HCT116 (cell line): Measurements from ENCODE around the gene MS4A4E. TPM values are rescaled to one million over a fixed set of nuclear protein-coding genes. Genes with fewer than 3 reads are reported as not detected.

Source experiments
- ATAC-seq: fragments of 200-7000 bp; cut with Tn5 transposase; 2 replicates; pipeline ENCODE4 v1.9.1; 2020; ENCODE audit warnings: mild to moderate bottlenecking, moderate library complexity
- BruUV-seq: library from RNA; stranded (reverse); fragments of 400-500 nt; replicated peaks from 2 replicates; lab custom pipeline; 2021; lab: Mats Ljungman, UMichigan
- CTCF ChIA-PET: fragments of 300-600 bp; sonication (Branson Sonifier 250); formaldehyde crosslinking; loops from one replicate; lab custom pipeline; 2021; ENCODE audit warnings: antibody characterized with exemption; lab: Charles Lee
- POLR2A ChIA-PET: fragments of 300-600, 350-600 bp; sonication (Branson Sonifier 250); formaldehyde crosslinking; loops from one replicate; lab custom pipeline; 2021; ENCODE audit warnings: antibody characterized with exemption; lab: Charles Lee
- RAD21 ChIA-PET, 2 experiments: fragments of 300-600 bp; sonication (Branson Sonifier 250); formaldehyde crosslinking; loops; one replicate each; lab custom pipeline; 2023; ENCODE audit warnings: low total read pairs in 2 of 2; ENCODE audit not compliant: uncharacterized antibody in 2 of 2, unreplicated experiment in 2 of 2, low non-redundant PET in 1 of 2; lab: Charles Lee
- DNase-seq: peaks from one replicate; pipeline ENCODE4 v3.0.0-alpha.2; 2010; ENCODE audit warnings: low read depth, low spot score
- H2AFZ ChIP-seq: fragments of 200-600 bp; shearing (Covaris generic), sonication (generic); 2 replicates; pipeline ENCODE4 v1.6.1; 2017; ENCODE audit warnings: low read depth, mixed run types, mixed read lengths, antibody characterized with exemption, low read length; ENCODE audit not compliant: poor library complexity, severe bottlenecking
- H3K27ac ChIP-seq: 2 replicates; pipeline ENCODE4 v1.5.1; 2012; ENCODE audit warnings: low read depth, low read length
- H3K27me3 ChIP-seq: fragments of 200-600 bp; sonication (generic); 2 replicates; pipeline ENCODE4 v1.6.1; 2016; ENCODE audit warnings: mixed run types, low read length, mixed read lengths; ENCODE audit not compliant: insufficient read depth
- H3K36me3 ChIP-seq, 2 experiments: fragments of 200-500 bp in 1 of 2; fragments of 200-600 bp in 1 of 2; sonication (Bioruptor generic) in 1 of 2; sonication (generic) in 1 of 2; 2 replicates each; pipeline versions ENCODE4 v1.5.1 to v1.6.1; 2014 to 2016; ENCODE audit warnings: low read length in 2 of 2, inconsistent platforms in 1 of 2, mixed read lengths in 1 of 2, mixed run types in 1 of 2; ENCODE audit not compliant: insufficient read depth in 2 of 2, control insufficient read depth in 1 of 2
- H3K4me1 ChIP-seq, 2 experiments: fragments of 200-600 bp in 1 of 2; sonication (generic) in 1 of 2; 2 replicates each; pipeline versions ENCODE4 v1.5.1 to v1.6.1; 2012 to 2017; ENCODE audit warnings: low read length in 2 of 2, inconsistent platforms in 1 of 2, mild to moderate bottlenecking in 1 of 2, mixed read lengths in 1 of 2, mixed run types in 1 of 2, moderate library complexity in 1 of 2; ENCODE audit not compliant: insufficient read depth in 2 of 2, control insufficient read depth in 1 of 2
- H3K4me2 ChIP-seq: fragments of 200-600 bp; sonication (generic); 2 replicates; pipeline ENCODE4 v1.6.1; 2017; ENCODE audit warnings: mixed run types, low read length, mixed read lengths
- H3K4me3 ChIP-seq, 2 experiments: fragments of 200-600 bp in 1 of 2; sonication (generic) in 1 of 2; replicated peaks in 1 of 2; 2 replicates each; pipeline ENCODE4 v1.5.1; 2011 to 2016; ENCODE audit warnings: low read length in 2 of 2, control low read depth in 1 of 2, low read depth in 1 of 2, mild to moderate bottlenecking in 1 of 2, mixed read lengths in 1 of 2, mixed run types in 1 of 2
- H3K79me2 ChIP-seq: fragments of 200-600 bp; sonication (generic); 2 replicates; pipeline ENCODE4 v1.6.1; 2017; ENCODE audit warnings: mild to moderate bottlenecking, mixed run types, low read length, moderate library complexity, mixed read lengths; ENCODE audit not compliant: insufficient read depth
- H3K9ac ChIP-seq: fragments of 200-600 bp; sonication (generic); 2 replicates; pipeline ENCODE4 v1.6.1; 2016; ENCODE audit warnings: low read length, mixed read lengths
- H3K9me2 ChIP-seq: fragments of 200-600 bp; sonication (generic), shearing (Covaris generic); 2 replicates; pipeline ENCODE4 v1.6.1; 2017; ENCODE audit warnings: mixed run types, mild to moderate bottlenecking, moderate library complexity; ENCODE audit not compliant: insufficient read depth
- H3K9me3 ChIP-seq, 2 experiments: fragments of 200-500 bp in 1 of 2; fragments of 200-600 bp in 1 of 2; sonication (Bioruptor generic) in 1 of 2; sonication (generic) in 1 of 2; 2 replicates each; pipeline ENCODE4 v1.6.1; 2014 to 2017; ENCODE audit warnings: low read length in 2 of 2, mixed read lengths in 2 of 2, inconsistent platforms in 1 of 2, low read depth in 1 of 2, mild to moderate bottlenecking in 1 of 2, mixed run types in 1 of 2, moderate library complexity in 1 of 2; ENCODE audit not compliant: control insufficient read depth in 1 of 2, insufficient read depth in 1 of 2
- H4K20me1 ChIP-seq: fragments of 200-600 bp; sonication (generic), shearing (Covaris generic); 2 replicates; pipeline ENCODE4 v1.6.1; 2017; ENCODE audit warnings: mixed run types, mild to moderate bottlenecking, moderate library complexity; ENCODE audit not compliant: insufficient read depth
- ATF3 ChIP-seq: IDR thresholded peaks from 2 replicates; pipeline ENCODE4 v1.6.1; 2012
- CEBPB ChIP-seq: IDR thresholded peaks from 2 replicates; pipeline ENCODE4 v1.6.1; 2012; ENCODE audit warnings: low read depth
- ELF1 ChIP-seq: IDR thresholded peaks from 2 replicates; pipeline ENCODE4 v1.6.1; 2012; ENCODE audit warnings: low read depth, borderline replicate concordance
- FOSL1 ChIP-seq: IDR thresholded peaks from 2 replicates; pipeline ENCODE4 v1.6.1; 2012; ENCODE audit warnings: low read depth
- JUND ChIP-seq: IDR thresholded peaks from 2 replicates; pipeline ENCODE4 v1.6.1; 2012
- POLR2A ChIP-seq: IDR thresholded peaks from 2 replicates; pipeline ENCODE4 v1.7.0; 2011; ENCODE audit warnings: borderline replicate concordance; ENCODE audit not compliant: insufficient read depth, insufficient read length; ENCODE audit errors: extremely low read depth
- POLR2AphosphoS5 ChIP-seq: IDR thresholded peaks from 2 replicates; pipeline ENCODE4 v1.6.1; 2011; ENCODE audit warnings: mild to moderate bottlenecking, low read depth, low read length, moderate library complexity
- RAD21 ChIP-seq: IDR thresholded peaks from 2 replicates; pipeline ENCODE4 v1.6.1; 2012; ENCODE audit warnings: low read depth, mild to moderate bottlenecking
- SIN3A ChIP-seq: IDR thresholded peaks from 2 replicates; pipeline ENCODE4 v1.6.1; 2012; ENCODE audit warnings: low read depth
- SRF ChIP-seq: IDR thresholded peaks from 2 replicates; pipeline ENCODE4 v1.6.1; 2012; ENCODE audit warnings: low read depth
- ZBTB33 ChIP-seq: IDR thresholded peaks from 2 replicates; pipeline ENCODE4 v1.6.1; 2011; ENCODE audit warnings: mild to moderate bottlenecking, low read length, moderate library complexity; ENCODE audit not compliant: insufficient replicate concordance; ENCODE audit errors: extremely low read depth
- ZNF274 ChIP-seq: fragments of 200-500 bp; sonication (Bioruptor generic); IDR thresholded peaks from 2 replicates; pipeline ENCODE4 v1.6.1; 2014; ENCODE audit warnings: mild to moderate bottlenecking, low read depth, low read length, inconsistent platforms
- intact Hi-C: fragments of 100-400 bp; cut with micrococcal nuclease; formaldehyde crosslinking; loops from 2 replicates; pipeline ENCODE4 v1.10.0; 2022
- total RNA-seq: library from RNA; stranded (reverse); gene quantifications from one replicate; pipeline ENCODE4 v1.2.1, GENCODE V29; 2021; ENCODE audit not compliant: unreplicated experiment

Gene MS4A4E
- total RNA-seq, 1 experiment from 2014 or later: not detected

GRCh38 chr11:60281485-60281884 is 38.5 kb upstream of the MS4A4E start:
- Histone ChIP-seq H3K36me3 (no peaks in the 10 kb centered on the region), H3K9me3 (no peaks in the 10 kb centered on the region), H3K79me2 (no peaks in the 10 kb centered on the region), H3K9ac (no peak overlapping the region), H2AFZ (no peak overlapping the region), H3K4me3 (no peak overlapping the region), H3K4me2 (no peak overlapping the region), H3K27ac (no peak overlapping the region), H3K4me1 (no peaks in the 10 kb centered on the region), H3K27me3 (no peaks in the 10 kb centered on the region), H3K9me2 (no peaks in the 10 kb centered on the region), H4K20me1 (no peaks in the 10 kb centered on the region)
- no TSS peak for BruUV-seq
- intact Hi-C loops: no loop called here
- ChIA-PET RAD21 (no interaction called here), POLR2A (no interaction called here), CTCF (no interaction called here)
- no peak for ATAC-seq
- TF ChIP-seq FOSL1: no peak
- no peak for TF ChIP-seq CEBPB
- no peak for TF ChIP-seq SIN3A
- TF ChIP-seq POLR2A: no peak
- TF ChIP-seq ZNF274: no peak
- TF ChIP-seq POLR2AphosphoS5: no peak
- TF ChIP-seq ELF1: no peak
- no peak for TF ChIP-seq SRF
- TF ChIP-seq JUND: no peak
- no peak for DNase-seq

GRCh38 chr11:60280412-60280811 is 37.5 kb upstream of the MS4A4E start, which contains the start of gene MS4A4A:
Gene MS4A4A (plus strand): TSS chr11:60280666. CDS start chr11:60280676, 10 bp downstream.
- H3K9me3 ChIP-seq: no peaks in the 10 kb centered on the region
- intact Hi-C loops: no loop called here
- no peaks in the 10 kb centered on the region for H3K27me3 ChIP-seq
- TF ChIP-seq RAD21 (no peak), ZBTB33 (no peak), ATF3 (no peak), ELF1 (no peak), SIN3A (no peak), POLR2AphosphoS5 (no peak), FOSL1 (no peak)
- H3K9me2 ChIP-seq: no peaks in the 10 kb centered on the region
- CTCF ChIA-PET: interaction anchor here (1.0 kb wide), 1 partner anchor 83 kb away, joined by 3 read pairs; no protein-coding TSS in a partner anchor
- H3K79me2 ChIP-seq: no peaks in the 10 kb centered on the region
- no peak within 1 kb of the TSS for H3K4me2 ChIP-seq
- H3K4me3 ChIP-seq: no peak within 1 kb of the TSS
- ATAC-seq (no peak), DNase-seq (no peak)
- POLR2A ChIA-PET: no interaction called here
- RAD21 ChIA-PET: no interaction called here
- no peak within 1 kb of the TSS for H3K27ac ChIP-seq
- no TSS peak for BruUV-seq
- no peak within 1 kb of the TSS for H3K9ac ChIP-seq
- no peaks in the 10 kb centered on the region for H3K36me3 ChIP-seq
- H4K20me1 ChIP-seq: no peaks in the 10 kb centered on the region
- no peak within 1 kb of the TSS for H2AFZ ChIP-seq
- no peaks in the 10 kb centered on the region for H3K4me1 ChIP-seq
